WTC11 (cell line): ENCODE data around the gene OPALIN. TPM values are rescaled to one million over a fixed set of nuclear protein-coding genes. Genes with fewer than 3 reads are reported as not detected.

Experiments used
- ATAC-seq: fragments of 200-7000 bp; cut with Tn5 transposase; 2 replicates; pipeline ENCODE4 v1.10.0; 2021; ENCODE audit warnings: mild to moderate bottlenecking, moderate library complexity
- CTCF ChIA-PET: fragments of 300-600 bp; sonication (Branson Sonifier 250); formaldehyde crosslinking; loops from one replicate; lab custom pipeline; 2021; ENCODE audit warnings: antibody characterized with exemption; lab: Charles Lee
- POLR2A ChIA-PET: fragments of 350-600 bp; sonication (Branson Sonifier 250); formaldehyde crosslinking; loops from one replicate; lab custom pipeline; 2021; ENCODE audit warnings: antibody characterized with exemption; lab: Charles Lee
- DNase-seq: peaks from one replicate; pipeline ENCODE4 v3.0.0; 2021; ENCODE audit warnings: low spot score
- H3K27ac Mint-ChIP-seq: 2 replicates; pipeline ENCODE4 v1.8.0; 2021; ENCODE audit warnings: mixed read lengths
- H3K27me3 Mint-ChIP-seq: 2 replicates; pipeline ENCODE4 v1.8.0; 2021; ENCODE audit warnings: low read depth, mild to moderate bottlenecking, moderate library complexity, mixed read lengths
- H3K36me3 Mint-ChIP-seq: 2 replicates; pipeline ENCODE4 v1.8.0; 2021; ENCODE audit warnings: mixed read lengths
- H3K4me1 Mint-ChIP-seq: 2 replicates; pipeline ENCODE4 v1.8.0; 2022; ENCODE audit warnings: mixed read lengths
- H3K4me3 Mint-ChIP-seq: 2 replicates; pipeline ENCODE4 v1.8.0; 2021; ENCODE audit warnings: mild to moderate bottlenecking, moderate library complexity, mixed read lengths
- H3K9me3 Mint-ChIP-seq: 2 replicates; pipeline ENCODE4 v1.8.0; 2021; ENCODE audit warnings: mixed read lengths
- AFF4 ChIP-seq: sonication (generic); formaldehyde crosslinking; IDR thresholded peaks from 2 replicates; pipeline ENCODE4 v1.8.1; 2023; ENCODE audit warnings: mild to moderate bottlenecking, missing genetic modification reagents, borderline replicate concordance
- E2F1 ChIP-seq: sonication (generic); formaldehyde crosslinking; IDR thresholded peaks from 2 replicates; pipeline ENCODE4 v1.8.0; 2022; ENCODE audit warnings: mild to moderate bottlenecking, missing genetic modification reagents
- E2F4 ChIP-seq: sonication (generic); formaldehyde crosslinking; IDR thresholded peaks from 2 replicates; pipeline ENCODE4 v1.8.1; 2022; ENCODE audit warnings: low read depth, mild to moderate bottlenecking, moderate library complexity, missing genetic modification reagents, borderline replicate concordance
- EMX1 ChIP-seq: fragments of 250-450 bp; sonication (Bioruptor Pico); IDR thresholded peaks from 2 replicates; pipeline ENCODE4 v1.8.0; 2021; ENCODE audit warnings: mild to moderate bottlenecking
- GABPB1 ChIP-seq: sonication (generic); formaldehyde crosslinking; IDR thresholded peaks from 2 replicates; pipeline ENCODE4 v1.8.1; 2023; ENCODE audit warnings: mild to moderate bottlenecking, missing genetic modification reagents
- GTF2I ChIP-seq: fragments of 250-450 bp; sonication (Bioruptor Pico); conservative IDR thresholded peaks from 2 replicates; pipeline ENCODE4 v1.4.0; 2021; ENCODE audit warnings: mild to moderate bottlenecking
- PRDM15 ChIP-seq: sonication (generic); formaldehyde crosslinking; IDR thresholded peaks from 2 replicates; pipeline ENCODE4 v1.8.0; 2022; ENCODE audit warnings: missing genetic modification reagents
- RORB ChIP-seq: fragments of 250-450 bp; sonication (Bioruptor Pico); IDR thresholded peaks from 2 replicates; pipeline ENCODE4 v1.9.0; 2021; ENCODE audit warnings: mild to moderate bottlenecking
- SOX15 ChIP-seq: fragments of 250-450 bp; sonication (Bioruptor Pico); IDR thresholded peaks from 2 replicates; pipeline ENCODE4 v1.9.0; 2021; ENCODE audit warnings: mild to moderate bottlenecking
- ZNF138 ChIP-seq: sonication (generic); formaldehyde crosslinking; conservative IDR thresholded peaks from 2 replicates; pipeline ENCODE4 v1.8.1; 2022; ENCODE audit warnings: mild to moderate bottlenecking, moderate library complexity, missing genetic modification reagents
- ZNF232 ChIP-seq: sonication (generic); formaldehyde crosslinking; IDR thresholded peaks from 2 replicates; pipeline ENCODE4 v1.8.0; 2022; ENCODE audit warnings: mild to moderate bottlenecking, missing genetic modification reagents
- ZNF317 ChIP-seq: sonication (generic); formaldehyde crosslinking; IDR thresholded peaks from 2 replicates; pipeline ENCODE4 v1.8.1; 2023; ENCODE audit warnings: low read depth, mild to moderate bottlenecking, moderate library complexity, missing genetic modification reagents, borderline replicate concordance
- total RNA-seq: library from RNA; stranded (reverse); gene quantifications from 3 replicates; pipeline ENCODE4 v1.2.3, GENCODE V29; 2021
- TF ChIP-seq, protein P1 (sequence below): sonication (generic); formaldehyde crosslinking; IDR thresholded peaks from 2 replicates; pipeline ENCODE4 v1.8.1; 2022; ENCODE audit warnings: mild to moderate bottlenecking, missing genetic modification reagents, moderate library complexity, borderline replicate concordance
- TF ChIP-seq, protein P2 (sequence below): sonication (generic); formaldehyde crosslinking; IDR thresholded peaks from 2 replicates; pipeline ENCODE4 v1.8.1; 2023; ENCODE audit warnings: mild to moderate bottlenecking, missing genetic modification reagents, moderate library complexity
- TF ChIP-seq, protein P3 (sequence below): sonication (generic); formaldehyde crosslinking; IDR thresholded peaks from 2 replicates; pipeline ENCODE4 v1.8.1; 2023; ENCODE audit warnings: mild to moderate bottlenecking, missing genetic modification reagents, moderate library complexity

OPALIN gene
- total RNA-seq, 1 experiment from 2014 or later, result 0.04 TPM

- H3K4me1 Mint-ChIP-seq, result peaks cover 22% of the 10 kb centered on the region
- H3K36me3 Mint-ChIP-seq, result no peaks in the 10 kb centered on the region
- H3K9me3 Mint-ChIP-seq, result peaks cover 3% of the 10 kb centered on the region
- CTCF ChIA-PET, result interaction anchor here (0.7 to 1.6 kb wide), 2 partner anchors 22 to 72 kb away, joined by 5 to 8 read pairs; no protein-coding TSS in a partner anchor
- no peak for DNase-seq
- no peak for TF ChIP-seq GTF2I
- H3K27ac Mint-ChIP-seq, result no peak overlapping the region
- POLR2A ChIA-PET, result interaction anchor here (1.4 kb wide), 1 partner anchor 9 kb away, joined by 3 read pairs; no protein-coding TSS in a partner anchor
- peaks cover 5% of the 10 kb centered on the region; the same call in 1 of the 2 replicates for H3K27me3 Mint-ChIP-seq
- no peak overlapping the region for H3K4me3 Mint-ChIP-seq
- ATAC-seq, result no peak
Observed at GRCh38 chr10:96301616-96302015, 57.2 kb downstream of the OPALIN start.

DNA sequence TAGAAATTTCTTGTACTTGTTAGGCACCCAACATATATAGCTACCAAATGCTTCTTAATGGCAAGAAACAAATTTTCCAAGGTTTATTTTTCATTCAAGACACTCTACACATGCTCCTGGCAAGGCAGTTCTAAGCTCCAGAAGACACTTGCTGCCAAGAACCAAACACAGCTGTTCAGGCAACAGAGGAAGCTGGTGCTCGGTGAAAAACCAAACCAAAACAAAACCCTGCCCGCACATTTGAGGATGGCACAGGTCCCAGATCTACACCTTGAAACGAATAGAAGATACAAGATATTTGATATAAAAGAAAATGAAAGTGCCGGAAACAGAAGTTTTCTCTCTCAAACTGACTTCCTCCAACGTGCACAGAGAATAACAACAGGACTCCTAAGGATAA lies 59.4 kb downstream of the OPALIN start:
- ATAC-seq, result no peak

More for the DNA sequence above, 59.4 kb downstream of the OPALIN start:
- no peak for DNase-seq
- H3K9me3 Mint-ChIP-seq, result no peaks in the 10 kb centered on the region
- POLR2A ChIA-PET, result interaction anchor here (1.6 kb wide), 1 partner anchor 11 kb away, joined by 4 read pairs; no protein-coding TSS in a partner anchor
- peaks cover 17% of the 10 kb centered on the region for H3K4me1 Mint-ChIP-seq
- H3K36me3 Mint-ChIP-seq, result no peaks in the 10 kb centered on the region
- CTCF ChIA-PET, result interaction anchor here (0.8 to 2.1 kb wide), 6 partner anchors 11 to 70 kb away, joined by 3 to 14 read pairs (median 3); no protein-coding TSS in a partner anchor
- H3K4me3 Mint-ChIP-seq, result no peak overlapping the region
- H3K27ac Mint-ChIP-seq, result no peak overlapping the region
- H3K27me3 Mint-ChIP-seq, result peaks cover 2% of the 10 kb centered on the region; the same call in 1 of the 2 replicates
- TF ChIP-seq, protein P1, sequence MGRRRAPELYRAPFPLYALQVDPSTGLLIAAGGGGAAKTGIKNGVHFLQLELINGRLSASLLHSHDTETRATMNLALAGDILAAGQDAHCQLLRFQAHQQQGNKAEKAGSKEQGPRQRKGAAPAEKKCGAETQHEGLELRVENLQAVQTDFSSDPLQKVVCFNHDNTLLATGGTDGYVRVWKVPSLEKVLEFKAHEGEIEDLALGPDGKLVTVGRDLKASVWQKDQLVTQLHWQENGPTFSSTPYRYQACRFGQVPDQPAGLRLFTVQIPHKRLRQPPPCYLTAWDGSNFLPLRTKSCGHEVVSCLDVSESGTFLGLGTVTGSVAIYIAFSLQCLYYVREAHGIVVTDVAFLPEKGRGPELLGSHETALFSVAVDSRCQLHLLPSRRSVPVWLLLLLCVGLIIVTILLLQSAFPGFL (CRISPR knock-in tag), result no peak
- TF ChIP-seq RORB (CRISPR knock-in tag), result no peak
- no peak for TF ChIP-seq ZNF232
- TF ChIP-seq ZNF138 (CRISPR knock-in tag), result no peak
- TF ChIP-seq SOX15, result no peak
- no peak for TF ChIP-seq E2F1 (CRISPR knock-in tag)
- TF ChIP-seq GABPB1 (CRISPR knock-in tag), result no peak
- TF ChIP-seq EMX1 (CRISPR knock-in tag), result no peak
- TF ChIP-seq E2F4, result no peak
- no peak for TF ChIP-seq ZNF317 (CRISPR knock-in tag)
- no peak for TF ChIP-seq PRDM15
- TF ChIP-seq, protein P2, sequence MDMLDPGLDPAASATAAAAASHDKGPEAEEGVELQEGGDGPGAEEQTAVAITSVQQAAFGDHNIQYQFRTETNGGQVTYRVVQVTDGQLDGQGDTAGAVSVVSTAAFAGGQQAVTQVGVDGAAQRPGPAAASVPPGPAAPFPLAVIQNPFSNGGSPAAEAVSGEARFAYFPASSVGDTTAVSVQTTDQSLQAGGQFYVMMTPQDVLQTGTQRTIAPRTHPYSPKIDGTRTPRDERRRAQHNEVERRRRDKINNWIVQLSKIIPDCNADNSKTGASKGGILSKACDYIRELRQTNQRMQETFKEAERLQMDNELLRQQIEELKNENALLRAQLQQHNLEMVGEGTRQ (CRISPR knock-in tag), result no peak
- TF ChIP-seq AFF4, result no peak
- TF ChIP-seq, protein P3, sequence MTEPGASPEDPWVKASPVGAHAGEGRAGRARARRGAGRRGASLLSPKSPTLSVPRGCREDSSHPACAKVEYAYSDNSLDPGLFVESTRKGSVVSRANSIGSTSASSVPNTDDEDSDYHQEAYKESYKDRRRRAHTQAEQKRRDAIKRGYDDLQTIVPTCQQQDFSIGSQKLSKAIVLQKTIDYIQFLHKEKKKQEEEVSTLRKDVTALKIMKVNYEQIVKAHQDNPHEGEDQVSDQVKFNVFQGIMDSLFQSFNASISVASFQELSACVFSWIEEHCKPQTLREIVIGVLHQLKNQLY (CRISPR knock-in tag), result no peak
